ENCODE measurements around the gene SLC1A6.

SLC1A6 gene

GRCh38 chr19:14978161-14978776 is 1.4 kb downstream of the SLC1A6 start:
- H3K4me3 ChIP-seq (ENCODE audit: low read depth, low read length, poor library complexity, severe bottlenecking), result no peak overlapping the region
- no peaks in the 10 kb centered on the region for H3K9me2 ChIP-seq (ENCODE audit: low read depth, low read length)
- H3K27me3 ChIP-seq (ENCODE audit: insufficient read depth, low read length), result no peaks in the 10 kb centered on the region
- no peak overlapping the region for H2AFZ ChIP-seq (ENCODE audit: low read length)
- H3K4me2 ChIP-seq (ENCODE audit: low read length), result no peak overlapping the region
- H3K4me1 ChIP-seq (ENCODE audit: insufficient read depth, low read length, severe bottlenecking), result no peaks in the 10 kb centered on the region
- no peak for TF ChIP-seq CTCF (IDR thresholded peaks at IDR 0.05; ENCODE audit: low read length)
- TF ChIP-seq EZH2 (IDR thresholded peaks at IDR 0.05; ENCODE audit: borderline replicate concordance, low read length), result no peak
- H4K20me1 ChIP-seq (ENCODE audit: insufficient read depth, low read length), result no peaks in the 10 kb centered on the region
- H3K36me3 ChIP-seq (ENCODE audit: insufficient read depth, low read length), result no peaks in the 10 kb centered on the region
- no peaks in the 10 kb centered on the region for H3F3A ChIP-seq (ENCODE audit: insufficient read depth, low read length)
- no peak overlapping the region for H3K9ac ChIP-seq (ENCODE audit: low read length)
- no peaks in the 10 kb centered on the region for H3K79me2 ChIP-seq (ENCODE audit: insufficient read depth, low read length)
- H3K9me3 ChIP-seq (ENCODE audit: low read length), result no peaks in the 10 kb centered on the region
- H3K27ac ChIP-seq (ENCODE audit: low read depth, low read length, poor library complexity, severe bottlenecking), result no peak overlapping the region

GRCh38 chr19:14977128-14977527 is 2.5 kb downstream of the SLC1A6 start:
- Histone ChIP-seq H4K20me1 (ENCODE audit: insufficient read depth, low read length) (no peaks in the 10 kb centered on the region), H3K79me2 (ENCODE audit: insufficient read depth, low read length) (no peaks in the 10 kb centered on the region), H3K4me1 (ENCODE audit: insufficient read depth, low read length, severe bottlenecking) (no peaks in the 10 kb centered on the region), H3K9ac (ENCODE audit: low read length) (no peak overlapping the region), H3K9me2 (ENCODE audit: low read depth, low read length) (no peaks in the 10 kb centered on the region), H3K4me3 (ENCODE audit: low read depth, low read length, poor library complexity, severe bottlenecking) (no peak overlapping the region), H3K4me2 (ENCODE audit: low read length) (no peak overlapping the region), H3K27ac (ENCODE audit: low read depth, low read length, poor library complexity, severe bottlenecking) (no peak overlapping the region), H3K27me3 (ENCODE audit: insufficient read depth, low read length) (no peaks in the 10 kb centered on the region), H3F3A (ENCODE audit: insufficient read depth, low read length) (no peaks in the 10 kb centered on the region), H3K9me3 (ENCODE audit: low read length) (no peaks in the 10 kb centered on the region), H2AFZ (ENCODE audit: low read length) (no peak overlapping the region), H3K36me3 (ENCODE audit: insufficient read depth, low read length) (no peaks in the 10 kb centered on the region)
- TF ChIP-seq CTCF (IDR thresholded peaks at IDR 0.05; ENCODE audit: low read length) (no peak), EZH2 (IDR thresholded peaks at IDR 0.05; ENCODE audit: borderline replicate concordance, low read length) (no peak)

- H3K4me2 ChIP-seq (ENCODE audit: low read length), result no peak overlapping the region
These were observed 5.2 kb downstream of the SLC1A6 start for GRCh38 chr19:14974488-14974887.

More at GRCh38 chr19:14974488-14974887, 5.2 kb downstream of the SLC1A6 start:
- TF ChIP-seq EZH2 (IDR thresholded peaks at IDR 0.05; ENCODE audit: borderline replicate concordance, low read length), result no peak
- no peak for TF ChIP-seq CTCF (IDR thresholded peaks at IDR 0.05; ENCODE audit: low read length)
- no peaks in the 10 kb centered on the region for H3K9me3 ChIP-seq (ENCODE audit: low read length)
- no peaks in the 10 kb centered on the region for H4K20me1 ChIP-seq (ENCODE audit: insufficient read depth, low read length)
- H3K36me3 ChIP-seq (ENCODE audit: insufficient read depth, low read length), result no peaks in the 10 kb centered on the region
- no peaks in the 10 kb centered on the region for H3F3A ChIP-seq (ENCODE audit: insufficient read depth, low read length)
- no peaks in the 10 kb centered on the region for H3K9me2 ChIP-seq (ENCODE audit: low read depth, low read length)
- no peak overlapping the region for H2AFZ ChIP-seq (ENCODE audit: low read length)
- H3K4me3 ChIP-seq (ENCODE audit: low read depth, low read length, poor library complexity, severe bottlenecking), result no peak overlapping the region
- no peaks in the 10 kb centered on the region for H3K4me1 ChIP-seq (ENCODE audit: insufficient read depth, low read length, severe bottlenecking)
- H3K27ac ChIP-seq (ENCODE audit: low read depth, low read length, poor library complexity, severe bottlenecking), result no peak overlapping the region
- H3K79me2 ChIP-seq (ENCODE audit: insufficient read depth, low read length), result no peaks in the 10 kb centered on the region
- no peaks in the 10 kb centered on the region for H3K27me3 ChIP-seq (ENCODE audit: insufficient read depth, low read length)
- no peak overlapping the region for H3K9ac ChIP-seq (ENCODE audit: low read length)
